SK-N-SH (cell line): ENCODE measurements around the gene RCAN2. TPM values are rescaled to one million over a fixed set of nuclear protein-coding genes. Genes with fewer than 3 reads are reported as not detected.

Source experiments
- CTCF ChIA-PET: fragments of 300-600, 350-600 bp; formaldehyde crosslinking; extraction: SDS; loops from one replicate; lab custom pipeline; 2021; lab: Yijun Ruan, JAX
- POLR2A ChIA-PET: fragments of 350-600 bp; sonication (Branson Sonifier 250); formaldehyde crosslinking; extraction: SDS; loops from one replicate; lab custom pipeline; 2020; ENCODE audit warnings: antibody characterized with exemption, inconsistent platforms; lab: Yijun Ruan, JAX
- DNase-seq: peaks from one replicate; pipeline ENCODE4 v3.0.0; 2012
- H2AFZ ChIP-seq: fragments of 200-600 bp; sonication (generic); 2 replicates; pipeline ENCODE4 v1.8.1; 2016; ENCODE audit warnings: antibody characterized with exemption, mild to moderate bottlenecking, low read depth
- H3F3A ChIP-seq: fragments of 200-600 bp; sonication (generic); replicated peaks from 2 replicates; pipeline ENCODE3; 2016; ENCODE audit warnings: antibody characterized with exemption, mild to moderate bottlenecking; ENCODE audit not compliant: insufficient read depth
- H3K27ac ChIP-seq, 2 experiments: fragments of 200-500 bp in 1 of 2; fragments of 200-600 bp in 1 of 2; sonication (Bioruptor generic) in 1 of 2; sonication (generic), shearing (Covaris generic) in 1 of 2; 2 replicates each; pipeline versions ENCODE4 v1.5.1 to v1.6.1; 2014 to 2016; ENCODE audit warnings: low read depth in 2 of 2, inconsistent platforms in 1 of 2, low read length in 1 of 2, mild to moderate bottlenecking in 1 of 2, mixed read lengths in 1 of 2
- H3K27me3 ChIP-seq: fragments of 200-600 bp; sonication (generic), shearing (Covaris generic); 2 replicates; pipeline ENCODE4 v1.6.1; 2016; ENCODE audit warnings: mixed run types; ENCODE audit not compliant: insufficient read depth
- H3K36me3 ChIP-seq, 2 experiments: fragments of 200-500 bp in 1 of 2; fragments of 200-600 bp in 1 of 2; sonication (Bioruptor generic) in 1 of 2; sonication (generic) in 1 of 2; replicated peaks in 1 of 2; 2 replicates each; pipeline versions ENCODE3 to v1.5.1; 2014 to 2016; ENCODE audit warnings: low read length in 1 of 2, mild to moderate bottlenecking in 1 of 2; ENCODE audit not compliant: insufficient read depth in 2 of 2, control insufficient read depth in 1 of 2
- H3K4me1 ChIP-seq, 2 experiments: fragments of 200-500 bp in 1 of 2; fragments of 200-600 bp in 1 of 2; sonication (Bioruptor generic) in 1 of 2; sonication (generic), shearing (Covaris generic) in 1 of 2; 2 replicates each; pipeline versions ENCODE4 v1.5.1 to v1.6.1; 2014 to 2016; ENCODE audit warnings: low read depth in 1 of 2, low read length in 1 of 2, mixed run types in 1 of 2; ENCODE audit not compliant: insufficient read depth in 2 of 2, control insufficient read depth in 1 of 2
- H3K4me2 ChIP-seq: fragments of 200-600 bp; sonication (generic), shearing (Covaris generic); 2 replicates; pipeline ENCODE4 v1.6.1; 2017; ENCODE audit warnings: mixed run types
- H3K4me3 ChIP-seq, 2 experiments: fragments of 200-500 bp in 1 of 2; fragments of 200-600 bp in 1 of 2; sonication (Bioruptor generic) in 1 of 2; sonication (generic), shearing (Covaris generic) in 1 of 2; 2 replicates each; pipeline versions ENCODE4 v1.5.1 to v1.8.1; 2014 to 2016; ENCODE audit warnings: low read depth in 2 of 2, inconsistent platforms in 1 of 2, low read length in 1 of 2, mild to moderate bottlenecking in 1 of 2, mixed read lengths in 1 of 2, moderate library complexity in 1 of 2
- H3K79me2 ChIP-seq: fragments of 200-600 bp; sonication (generic); 2 replicates; pipeline ENCODE4 v1.8.1; 2017; ENCODE audit warnings: mild to moderate bottlenecking; ENCODE audit not compliant: insufficient read depth
- H3K9ac ChIP-seq: fragments of 200-600 bp; sonication (generic); 2 replicates; pipeline ENCODE4 v1.6.1; 2017; ENCODE audit warnings: mixed run types
- H3K9me2 ChIP-seq: fragments of 200-600 bp; sonication (generic); 2 replicates; pipeline ENCODE4 v1.6.1; 2017; ENCODE audit warnings: mixed run types
- H3K9me3 ChIP-seq: fragments of 200-600 bp; sonication (generic); 2 replicates; pipeline ENCODE4 v1.6.1; 2017; ENCODE audit warnings: mixed run types, mild to moderate bottlenecking, moderate library complexity
- H4K20me1 ChIP-seq: fragments of 200-600 bp; sonication (generic); 2 replicates; pipeline ENCODE4 v1.6.1; 2017; ENCODE audit warnings: mild to moderate bottlenecking, mixed run types; ENCODE audit not compliant: insufficient read depth
- CHD2 ChIP-seq: fragments of 150-350 bp; IDR thresholded peaks from 2 replicates; pipeline ENCODE4 v1.6.1; 2018; ENCODE audit warnings: low read length; ENCODE audit not compliant: partially characterized antibody
- ELF1 ChIP-seq: IDR thresholded peaks from 2 replicates; pipeline ENCODE4 v1.4.0; 2012
- EZH2phosphoT487 ChIP-seq: fragments of 200-600 bp; sonication (generic); IDR thresholded peaks from 2 replicates; pipeline ENCODE4 v1.6.1; 2017; ENCODE audit warnings: low read depth, mixed run types, mild to moderate bottlenecking, antibody characterized with exemption, moderate library complexity, borderline replicate concordance
- FOXM1 ChIP-seq: IDR thresholded peaks from 2 replicates; pipeline ENCODE4 v1.4.0; 2012; ENCODE audit warnings: low read depth, mild to moderate bottlenecking
- GABPA ChIP-seq: IDR thresholded peaks from 2 replicates; pipeline ENCODE4 v1.4.0; 2012; ENCODE audit warnings: low read depth, mild to moderate bottlenecking
- MEF2A ChIP-seq: IDR thresholded peaks from 2 replicates; pipeline ENCODE4 v1.4.0; 2012; ENCODE audit warnings: low read depth, borderline replicate concordance
- MXI1 ChIP-seq: IDR thresholded peaks from 2 replicates; pipeline ENCODE4 v1.6.1; 2012; ENCODE audit warnings: mild to moderate bottlenecking, low read depth, low read length, improper control_type of control experiment
- PBX3 ChIP-seq: IDR thresholded peaks from 2 replicates; pipeline ENCODE4; 2012
- POLR2AphosphoS5 ChIP-seq: IDR thresholded peaks from 2 replicates; pipeline ENCODE4 v1.6.1; 2012; ENCODE audit warnings: low read depth, low read length
- RFX5 ChIP-seq: IDR thresholded peaks from 2 replicates; pipeline ENCODE4 v1.6.1; 2012; ENCODE audit warnings: mild to moderate bottlenecking, improper control_type of control experiment, low read length
- SIN3A ChIP-seq: IDR thresholded peaks from 2 replicates; pipeline ENCODE4 v1.6.1; 2012; ENCODE audit warnings: low read depth, mild to moderate bottlenecking, low read length, moderate library complexity, borderline replicate concordance
- TAF1 ChIP-seq: IDR thresholded peaks from 2 replicates; pipeline ENCODE4 v1.6.1; 2012; ENCODE audit warnings: low read depth, mild to moderate bottlenecking, low read length, moderate library complexity, borderline replicate concordance
- TCF12 ChIP-seq: IDR thresholded peaks from 2 replicates; pipeline ENCODE4 v1.4.0; 2012
- TEAD4 ChIP-seq: IDR thresholded peaks from 2 replicates; pipeline ENCODE4 v1.4.0; 2012; ENCODE audit warnings: mild to moderate bottlenecking, borderline replicate concordance; ENCODE audit not compliant: insufficient read depth
- WGBS: methylation state at CpG from one replicate; pipeline ENCODE4 v1.1.6; 2017; ENCODE audit warnings: low lambda C conversion rate; 5-methylcytosine and 5-hydroxymethylcytosine counted together
- polyA plus RNA-seq, 3 experiments: library from polyadenylated mRNA; depleted of rRNA; stranded (reverse); fragments of >200 nt; gene quantifications; 2 replicates each; pipeline ENCODE4 v1.2.3, GENCODE V29; 2012
- TF ChIP-seq, protein P1 (sequence below): IDR thresholded peaks from 2 replicates; pipeline ENCODE4 v1.4.0; 2012; ENCODE audit warnings: low read depth, borderline replicate concordance
- TF ChIP-seq, protein P2 (sequence below): IDR thresholded peaks from 2 replicates; pipeline ENCODE4 v1.6.1; 2012; ENCODE audit warnings: mild to moderate bottlenecking, low read depth, low read length, moderate library complexity

RCAN2 gene
- polyA plus RNA-seq, 1 of the 3 experiments (the other 2 are of a cell fraction) = not detected

DNA sequence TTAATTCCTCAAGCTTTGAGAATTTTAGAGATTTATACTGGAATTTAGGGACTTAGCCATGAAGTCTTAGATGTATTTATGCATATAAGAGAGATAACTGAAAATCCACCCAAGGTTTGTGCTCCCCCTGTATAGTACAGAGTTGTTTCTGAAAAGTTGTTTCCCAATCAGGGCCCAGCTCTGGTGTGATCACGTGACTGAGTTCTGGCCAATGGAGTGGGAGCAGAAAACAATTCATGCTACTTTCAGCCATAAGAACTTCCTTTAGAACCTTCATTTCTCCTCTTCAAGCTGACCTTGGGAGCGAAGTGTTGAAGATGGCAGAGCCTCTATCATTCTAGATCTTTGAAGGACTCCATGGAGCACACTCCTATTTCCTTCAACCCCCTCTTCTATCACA, 151.0 kb downstream of the RCAN2 start:
- no peaks in the 10 kb centered on the region for H4K20me1 ChIP-seq
- no peaks in the 10 kb centered on the region for H3K36me3 ChIP-seq
- no peaks in the 10 kb centered on the region for H3K4me1 ChIP-seq
- TF ChIP-seq GABPA = no peak
- TF ChIP-seq EZH2phosphoT487 = no peak
- TF ChIP-seq TAF1 = no peak
- TF ChIP-seq FOXM1 = no peak
- no peak for TF ChIP-seq CHD2
- no peak for TF ChIP-seq POLR2AphosphoS5
- TF ChIP-seq, all 33 proteins: peak for 0
- POLR2A ChIA-PET = no interaction called here
- no peak for DNase-seq
- no peak overlapping the region for H3K4me2 ChIP-seq
- no peak overlapping the region for H2AFZ ChIP-seq
- H3K4me3 ChIP-seq = no peak overlapping the region
- no peaks in the 10 kb centered on the region for H3K9me2 ChIP-seq
- no peaks in the 10 kb centered on the region for H3F3A ChIP-seq
- 5% methylated on average over 2 of the region's 2 CpGs for WGBS
- CTCF ChIA-PET = no interaction called here
- H3K27ac ChIP-seq = no peak overlapping the region
- H3K9ac ChIP-seq = no peak overlapping the region
- no peaks in the 10 kb centered on the region for H3K9me3 ChIP-seq
- no peaks in the 10 kb centered on the region for H3K27me3 ChIP-seq
- H3K79me2 ChIP-seq = no peaks in the 10 kb centered on the region

- ChIA-PET POLR2A (no interaction called here), CTCF (no interaction called here)
- Histone ChIP-seq H3K4me3 (no peak overlapping the region), H3K36me3 (no peaks in the 10 kb centered on the region), H3K9ac (no peak overlapping the region), H4K20me1 (no peaks in the 10 kb centered on the region), H3K4me1 (no peaks in the 10 kb centered on the region), H3K27me3 (no peaks in the 10 kb centered on the region), H3K27ac (no peak overlapping the region), H3K9me3 (no peaks in the 10 kb centered on the region), H2AFZ (no peak overlapping the region), H3K9me2 (no peaks in the 10 kb centered on the region), H3K79me2 (no peaks in the 10 kb centered on the region), H3K4me2 (no peak overlapping the region), H3F3A (no peaks in the 10 kb centered on the region)
- DNase-seq = no peak
- 0% methylated on average over 2 of the region's 2 CpGs for WGBS
- TF ChIP-seq, protein P1, sequence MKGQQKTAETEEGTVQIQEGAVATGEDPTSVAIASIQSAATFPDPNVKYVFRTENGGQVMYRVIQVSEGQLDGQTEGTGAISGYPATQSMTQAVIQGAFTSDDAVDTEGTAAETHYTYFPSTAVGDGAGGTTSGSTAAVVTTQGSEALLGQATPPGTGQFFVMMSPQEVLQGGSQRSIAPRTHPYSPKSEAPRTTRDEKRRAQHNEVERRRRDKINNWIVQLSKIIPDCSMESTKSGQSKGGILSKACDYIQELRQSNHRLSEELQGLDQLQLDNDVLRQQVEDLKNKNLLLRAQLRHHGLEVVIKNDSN = no peak
- no peak for TF ChIP-seq MXI1
- no peak for TF ChIP-seq MEF2A
- no peak for TF ChIP-seq TCF12
- TF ChIP-seq ELF1 = no peak
- no peak for TF ChIP-seq CHD2
- no peak for TF ChIP-seq FOXM1
- TF ChIP-seq SIN3A = no peak
- TF ChIP-seq RFX5 = no peak
- no peak for TF ChIP-seq TEAD4
- no peak for TF ChIP-seq PBX3
- TF ChIP-seq, protein P2, sequence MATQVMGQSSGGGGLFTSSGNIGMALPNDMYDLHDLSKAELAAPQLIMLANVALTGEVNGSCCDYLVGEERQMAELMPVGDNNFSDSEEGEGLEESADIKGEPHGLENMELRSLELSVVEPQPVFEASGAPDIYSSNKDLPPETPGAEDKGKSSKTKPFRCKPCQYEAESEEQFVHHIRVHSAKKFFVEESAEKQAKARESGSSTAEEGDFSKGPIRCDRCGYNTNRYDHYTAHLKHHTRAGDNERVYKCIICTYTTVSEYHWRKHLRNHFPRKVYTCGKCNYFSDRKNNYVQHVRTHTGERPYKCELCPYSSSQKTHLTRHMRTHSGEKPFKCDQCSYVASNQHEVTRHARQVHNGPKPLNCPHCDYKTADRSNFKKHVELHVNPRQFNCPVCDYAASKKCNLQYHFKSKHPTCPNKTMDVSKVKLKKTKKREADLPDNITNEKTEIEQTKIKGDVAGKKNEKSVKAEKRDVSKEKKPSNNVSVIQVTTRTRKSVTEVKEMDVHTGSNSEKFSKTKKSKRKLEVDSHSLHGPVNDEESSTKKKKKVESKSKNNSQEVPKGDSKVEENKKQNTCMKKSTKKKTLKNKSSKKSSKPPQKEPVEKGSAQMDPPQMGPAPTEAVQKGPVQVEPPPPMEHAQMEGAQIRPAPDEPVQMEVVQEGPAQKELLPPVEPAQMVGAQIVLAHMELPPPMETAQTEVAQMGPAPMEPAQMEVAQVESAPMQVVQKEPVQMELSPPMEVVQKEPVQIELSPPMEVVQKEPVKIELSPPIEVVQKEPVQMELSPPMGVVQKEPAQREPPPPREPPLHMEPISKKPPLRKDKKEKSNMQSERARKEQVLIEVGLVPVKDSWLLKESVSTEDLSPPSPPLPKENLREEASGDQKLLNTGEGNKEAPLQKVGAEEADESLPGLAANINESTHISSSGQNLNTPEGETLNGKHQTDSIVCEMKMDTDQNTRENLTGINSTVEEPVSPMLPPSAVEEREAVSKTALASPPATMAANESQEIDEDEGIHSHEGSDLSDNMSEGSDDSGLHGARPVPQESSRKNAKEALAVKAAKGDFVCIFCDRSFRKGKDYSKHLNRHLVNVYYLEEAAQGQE = no peak
Measured at GRCh38 chr6:46338131-46338530, 153.1 kb downstream of the RCAN2 start.
